Loucy (cell line): Measurements from ENCODE around the gene HLX.

Experiments used
- H2AFZ ChIP-seq: fragments of 200-600 bp; sonication (generic); 2 replicates; pipeline ENCODE4 v1.6.0; 2016; ENCODE audit warnings: antibody characterized with exemption, mild to moderate bottlenecking, low read length, moderate library complexity
- H3F3A ChIP-seq: fragments of 200-600 bp; 2 replicates; pipeline ENCODE4 v1.6.0; 2016; ENCODE audit warnings: antibody characterized with exemption, low read depth, mild to moderate bottlenecking
- H3K27me3 ChIP-seq: fragments of 200-600 bp; sonication (generic); 2 replicates; pipeline ENCODE4 v1.6.1; 2014; ENCODE audit warnings: low read length, mild to moderate bottlenecking; ENCODE audit not compliant: insufficient read depth, poor library complexity, severe bottlenecking
- H3K36me3 ChIP-seq: fragments of 200-600 bp; sonication (generic); 2 replicates; pipeline ENCODE4 v1.6.1; 2016; ENCODE audit warnings: low read length; ENCODE audit not compliant: insufficient read depth
- H3K4me1 ChIP-seq: fragments of 200-600 bp; sonication (generic); 2 replicates; pipeline ENCODE4 v1.5.1; 2014; ENCODE audit warnings: low read length, mild to moderate bottlenecking; ENCODE audit not compliant: insufficient read depth, poor library complexity, severe bottlenecking
- H3K4me2 ChIP-seq: fragments of 200-600 bp; sonication (generic); 2 replicates; pipeline ENCODE4 v1.6.0; 2014; ENCODE audit warnings: antibody characterized with exemption, low read length, low read depth, mild to moderate bottlenecking; ENCODE audit not compliant: poor library complexity, severe bottlenecking
- H3K4me3 ChIP-seq: fragments of 200-600 bp; sonication (generic); 2 replicates; pipeline ENCODE4 v1.5.1; 2014; ENCODE audit warnings: low read length, mild to moderate bottlenecking, mixed read lengths; ENCODE audit not compliant: poor library complexity, severe bottlenecking
- H3K79me2 ChIP-seq: fragments of 200-600 bp; sonication (generic); 2 replicates; pipeline ENCODE4 v1.6.1; 2014; ENCODE audit warnings: low read length; ENCODE audit not compliant: insufficient read depth
- H3K9ac ChIP-seq: fragments of 200-600 bp; sonication (generic); 2 replicates; pipeline ENCODE4 v1.6.0; 2014; ENCODE audit warnings: mild to moderate bottlenecking, low read depth, low read length, moderate library complexity; ENCODE audit not compliant: poor library complexity, severe bottlenecking
- H3K9me2 ChIP-seq: fragments of 200-600 bp; sonication (generic); replicated peaks from 2 replicates; pipeline ENCODE4 v1.6.1; 2016; ENCODE audit warnings: low read depth, low read length, mixed read lengths
- H3K9me3 ChIP-seq: fragments of 200-600 bp; sonication (generic); 2 replicates; pipeline ENCODE4 v1.6.1; 2014; ENCODE audit warnings: mild to moderate bottlenecking, antibody characterized with exemption, low read length, low read depth; ENCODE audit not compliant: insufficient read depth
- H4K20me1 ChIP-seq: fragments of 200-600 bp; sonication (generic); 2 replicates; pipeline ENCODE4 v1.6.0; 2014; ENCODE audit warnings: antibody characterized with exemption, low read length, mild to moderate bottlenecking; ENCODE audit not compliant: insufficient read depth, poor library complexity, severe bottlenecking
- EZH2phosphoT487 ChIP-seq: fragments of 200-600 bp; IDR thresholded peaks from 2 replicates; pipeline ENCODE4 v1.6.1; 2018; ENCODE audit warnings: antibody characterized with exemption, mild to moderate bottlenecking, moderate library complexity, borderline replicate concordance
- TF ChIP-seq, protein P1 (sequence below): fragments of 200-600 bp; sonication (generic); conservative IDR thresholded peaks from 2 replicates; pipeline ENCODE4 v1.5.1; 2014; ENCODE audit warnings: mild to moderate bottlenecking, antibody characterized with exemption, low read length

The HLX gene

DNA sequence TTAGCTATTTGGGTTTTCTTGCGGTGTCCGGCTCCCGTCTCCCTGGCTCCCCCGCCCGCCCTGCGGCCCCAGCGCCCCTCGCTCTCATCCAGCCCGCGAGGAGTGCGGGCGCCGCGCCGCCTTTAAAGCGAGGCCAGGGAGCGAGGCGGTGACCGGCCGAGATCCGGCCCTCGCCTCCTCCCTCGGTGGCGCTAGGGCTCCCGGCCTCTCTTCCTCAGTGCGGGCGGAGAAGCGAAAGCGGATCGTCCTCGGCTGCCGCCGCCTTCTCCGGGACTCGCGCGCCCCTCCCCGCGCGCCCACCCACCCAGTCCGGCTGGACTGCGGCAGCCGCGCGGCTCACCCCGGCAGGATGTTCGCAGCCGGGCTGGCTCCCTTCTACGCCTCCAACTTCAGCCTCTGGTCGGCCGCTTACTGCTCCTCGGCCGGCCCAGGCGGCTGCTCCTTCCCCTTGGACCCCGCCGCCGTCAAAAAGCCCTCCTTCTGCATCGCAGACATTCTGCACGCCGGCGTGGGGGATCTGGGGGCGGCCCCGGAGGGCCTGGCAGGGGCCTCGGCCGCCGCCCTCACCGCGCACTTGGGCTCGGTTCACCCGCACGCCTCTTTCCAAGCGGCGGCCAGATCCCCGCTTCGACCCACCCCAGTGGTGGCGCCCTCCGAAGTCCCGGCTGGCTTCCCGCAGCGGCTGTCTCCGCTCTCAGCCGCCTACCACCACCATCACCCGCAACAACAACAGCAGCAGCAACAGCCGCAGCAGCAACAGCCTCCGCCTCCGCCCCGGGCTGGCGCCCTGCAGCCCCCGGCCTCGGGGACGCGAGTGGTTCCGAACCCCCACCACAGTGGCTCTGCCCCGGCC is 492 bp downstream of the HLX start:
- Histone ChIP-seq H3K9ac (peak overlapping the region; percentile 72), H2AFZ (peak overlapping the region; percentile 89), H3K4me2 (peak overlapping the region; percentile 80)

DNA sequence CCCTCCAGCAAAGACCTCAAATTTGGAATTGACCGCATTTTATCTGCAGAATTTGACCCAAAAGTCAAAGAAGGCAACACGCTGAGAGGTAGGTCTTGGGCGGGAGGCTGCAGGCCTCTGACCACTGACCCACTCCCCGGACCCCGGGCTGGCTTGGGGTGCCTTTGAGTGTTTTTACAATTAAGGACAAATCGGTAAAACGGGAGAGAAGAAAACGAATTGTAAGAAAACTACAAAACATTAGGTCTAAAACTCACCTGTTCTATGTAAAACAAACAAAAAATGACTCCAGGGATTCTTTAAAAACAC is 1.1 kb downstream of the HLX start:
- peak overlapping the region; percentile 89 for H2AFZ ChIP-seq
- no peaks in the 10 kb centered on the region for H3K79me2 ChIP-seq
- H3K4me2 ChIP-seq, result peak overlapping the region; percentile 80
- no peaks in the 10 kb centered on the region for H3K9me3 ChIP-seq
- no peaks in the 10 kb centered on the region for H3F3A ChIP-seq
- peak overlapping the region; percentile 76 for H3K4me3 ChIP-seq
- peaks cover 12% of the 10 kb centered on the region for H3K4me1 ChIP-seq
- H3K9ac ChIP-seq, result peak overlapping the region; percentile 72
- TF ChIP-seq, protein P1, sequence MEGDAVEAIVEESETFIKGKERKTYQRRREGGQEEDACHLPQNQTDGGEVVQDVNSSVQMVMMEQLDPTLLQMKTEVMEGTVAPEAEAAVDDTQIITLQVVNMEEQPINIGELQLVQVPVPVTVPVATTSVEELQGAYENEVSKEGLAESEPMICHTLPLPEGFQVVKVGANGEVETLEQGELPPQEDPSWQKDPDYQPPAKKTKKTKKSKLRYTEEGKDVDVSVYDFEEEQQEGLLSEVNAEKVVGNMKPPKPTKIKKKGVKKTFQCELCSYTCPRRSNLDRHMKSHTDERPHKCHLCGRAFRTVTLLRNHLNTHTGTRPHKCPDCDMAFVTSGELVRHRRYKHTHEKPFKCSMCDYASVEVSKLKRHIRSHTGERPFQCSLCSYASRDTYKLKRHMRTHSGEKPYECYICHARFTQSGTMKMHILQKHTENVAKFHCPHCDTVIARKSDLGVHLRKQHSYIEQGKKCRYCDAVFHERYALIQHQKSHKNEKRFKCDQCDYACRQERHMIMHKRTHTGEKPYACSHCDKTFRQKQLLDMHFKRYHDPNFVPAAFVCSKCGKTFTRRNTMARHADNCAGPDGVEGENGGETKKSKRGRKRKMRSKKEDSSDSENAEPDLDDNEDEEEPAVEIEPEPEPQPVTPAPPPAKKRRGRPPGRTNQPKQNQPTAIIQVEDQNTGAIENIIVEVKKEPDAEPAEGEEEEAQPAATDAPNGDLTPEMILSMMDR, result no peak
- no peak for TF ChIP-seq EZH2phosphoT487
- H3K36me3 ChIP-seq, result no peaks in the 10 kb centered on the region
- H3K27me3 ChIP-seq, result peaks cover 6% of the 10 kb centered on the region
- no peaks in the 10 kb centered on the region for H4K20me1 ChIP-seq
- H3K9me2 ChIP-seq, result no peaks in the 10 kb centered on the region

More for the DNA sequence above, 492 bp downstream of the HLX start:
- H3F3A ChIP-seq, result no peaks in the 10 kb centered on the region
- no peaks in the 10 kb centered on the region for H3K79me2 ChIP-seq
- H4K20me1 ChIP-seq, result no peaks in the 10 kb centered on the region
- peaks cover 6% of the 10 kb centered on the region for H3K27me3 ChIP-seq
- no peaks in the 10 kb centered on the region for H3K9me3 ChIP-seq
- TF ChIP-seq, protein P1, result peak; percentile 39
- TF ChIP-seq EZH2phosphoT487, result no peak
- no peaks in the 10 kb centered on the region for H3K9me2 ChIP-seq
- peaks cover 12% of the 10 kb centered on the region for H3K4me1 ChIP-seq
- H3K4me3 ChIP-seq, result peak overlapping the region; percentile 76
- no peaks in the 10 kb centered on the region for H3K36me3 ChIP-seq

DNA sequence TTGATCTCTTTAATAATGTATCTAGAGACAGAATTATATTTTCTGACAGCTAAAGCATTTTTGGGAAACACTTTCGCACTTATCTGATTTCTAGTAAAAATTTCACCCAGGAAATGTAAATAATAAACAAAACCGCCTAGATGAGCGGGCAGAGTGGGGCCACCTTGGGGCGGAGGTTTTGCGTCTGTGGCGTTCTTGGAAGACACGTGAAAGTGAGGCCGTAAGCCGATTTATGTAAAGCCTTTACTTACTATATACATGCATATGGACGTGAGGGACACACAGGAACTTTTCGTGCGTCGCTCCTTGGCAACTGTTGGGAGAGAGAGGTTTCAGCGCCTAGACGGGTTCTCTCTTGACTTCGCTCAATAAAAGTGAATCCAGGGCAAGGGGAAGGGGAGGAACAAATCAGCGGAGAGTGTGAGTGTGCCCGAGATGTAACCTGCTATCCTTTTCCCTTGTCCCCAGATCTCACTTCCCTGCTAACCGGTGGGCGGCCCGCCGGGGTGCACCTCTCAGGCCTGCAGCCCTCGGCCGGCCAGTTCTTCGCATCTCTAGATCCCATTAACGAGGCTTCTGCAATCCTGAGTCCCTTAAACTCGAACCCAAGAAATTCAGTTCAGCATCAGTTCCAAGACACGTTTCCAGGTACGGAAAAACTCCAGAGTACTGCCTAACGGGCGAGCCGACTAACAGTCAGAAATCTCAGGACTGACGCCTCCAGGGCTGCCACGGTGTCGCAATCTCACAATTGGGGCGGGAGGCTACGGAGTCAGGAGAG is 1.7 kb downstream of the HLX start:
- H3K9me2 ChIP-seq, result no peaks in the 10 kb centered on the region
- H3K4me1 ChIP-seq, result peaks cover 12% of the 10 kb centered on the region
- H3K79me2 ChIP-seq, result no peaks in the 10 kb centered on the region
- H3K36me3 ChIP-seq, result no peaks in the 10 kb centered on the region
- no peaks in the 10 kb centered on the region for H4K20me1 ChIP-seq
- peak overlapping the region; percentile 72 for H3K9ac ChIP-seq
- H3K4me2 ChIP-seq, result peak overlapping the region; percentile 80
- H2AFZ ChIP-seq, result no peak overlapping the region
- TF ChIP-seq, protein P1, result no peak
- no peak for TF ChIP-seq EZH2phosphoT487
- H3K4me3 ChIP-seq, result peak overlapping the region; percentile 76
- no peaks in the 10 kb centered on the region for H3K9me3 ChIP-seq
- no peaks in the 10 kb centered on the region for H3F3A ChIP-seq
- H3K27me3 ChIP-seq, result peaks cover 6% of the 10 kb centered on the region
